Activated CD4-positive, alpha-beta T cell treated with anti-CD3 and anti-CD28 coated beads for 36 hours (primary cell): ENCODE results near the gene DSCAM. TPM values are rescaled to one million over a fixed set of nuclear protein-coding genes. Genes with fewer than 3 reads are reported as not detected.
"Not testable (repeated sequence)": the region's sequence is repeated elsewhere in the genome, so short reads cannot be mapped to it uniquely, and the experiment has no call there.

Experiments used
- ATAC-seq: fragments of 200-7000 bp; cut with Tn5 transposase; one replicate; pipeline ENCODE4 v1.10.0; 2021; ENCODE audit warnings: mild to moderate bottlenecking, moderate library complexity
- CTCF ChIA-PET: fragments of 350-600 bp; sonication (Branson Sonifier 250); formaldehyde crosslinking; loops from one replicate; lab custom pipeline; 2021; ENCODE audit warnings: antibody characterized with exemption; lab: Charles Lee
- POLR2A ChIA-PET: fragments of 350-600 bp; sonication (Branson Sonifier 250); formaldehyde crosslinking; loops from one replicate; lab custom pipeline; 2021; ENCODE audit warnings: antibody characterized with exemption, inconsistent platforms; lab: Charles Lee
- DNase-seq: peaks from one replicate; pipeline ENCODE4 v3.0.0-alpha.2; 2020
- H3K27ac Mint-ChIP-seq: one replicate; pipeline ENCODE4 v1.8.0; 2021; ENCODE audit warnings: mixed read lengths
- H3K27me3 Mint-ChIP-seq: one replicate; pipeline ENCODE4 v1.8.0; 2021; ENCODE audit warnings: mixed read lengths
- H3K36me3 Mint-ChIP-seq: one replicate; pipeline ENCODE4 v1.8.0; 2021; ENCODE audit warnings: low read depth, mixed read lengths
- H3K4me1 Mint-ChIP-seq: one replicate; pipeline ENCODE4 v1.8.0; 2021; ENCODE audit warnings: mixed read lengths
- H3K4me3 Mint-ChIP-seq: one replicate; pipeline ENCODE4 v1.8.0; 2021; ENCODE audit warnings: mild to moderate bottlenecking, moderate library complexity, mixed read lengths
- H3K9me3 Mint-ChIP-seq: one replicate; pipeline ENCODE4 v1.8.0; 2021; ENCODE audit warnings: low read depth, mixed read lengths
- intact Hi-C, 2 experiments: fragments of 100-400 bp; cut with DNase I in 1 of 2; cut with micrococcal nuclease in 1 of 2; formaldehyde crosslinking; loops; one replicate each; pipeline versions ENCODE4 v1.14.2 to v1.15.1; 2022 to 2024; cut with DNase I, micrococcal nuclease
- total RNA-seq, 2 experiments: library from RNA; stranded (reverse); gene quantifications; one replicate each; pipeline ENCODE4 v1.2.3, GENCODE V29; 2021

Gene DSCAM
- total RNA-seq, 2 experiments from 2014 or later = not detected

GRCh38 chr21:40345711-40346321, 501.1 kb downstream of the DSCAM start:
- Mint-ChIP-seq H3K27me3 (peaks cover 4% of the 10 kb centered on the region), H3K27ac (no peak overlapping the region), H3K4me3 (no peak overlapping the region), H3K36me3 (no peaks in the 10 kb centered on the region), H3K9me3 (peaks cover 2% of the 10 kb centered on the region), H3K4me1 (no peaks in the 10 kb centered on the region)
- ChIA-PET CTCF (no interaction called here), POLR2A (no interaction called here)
- ATAC-seq = no peak
- intact Hi-C loops = no loop called here
- no peak for DNase-seq

GRCh38 chr21:40340357-40340756, 506.6 kb downstream of the DSCAM start:
- Mint-ChIP-seq H3K4me3 (no peak overlapping the region), H3K27ac (no peak overlapping the region), H3K36me3 (no peaks in the 10 kb centered on the region), H3K27me3 (no peaks in the 10 kb centered on the region), H3K9me3 (no peaks in the 10 kb centered on the region), H3K4me1 (no peaks in the 10 kb centered on the region)
- DNase-seq (no peak), ATAC-seq (no peak)
- intact Hi-C loops = no loop called here
- CTCF ChIA-PET = no interaction called here
- POLR2A ChIA-PET = no interaction called here

GRCh38 chr21:40339050-40339449, 507.9 kb downstream of the DSCAM start:
- Mint-ChIP-seq H3K27ac (no peak overlapping the region), H3K9me3 (no peaks in the 10 kb centered on the region), H3K4me1 (no peaks in the 10 kb centered on the region), H3K36me3 (no peaks in the 10 kb centered on the region), H3K27me3 (no peaks in the 10 kb centered on the region), H3K4me3 (no peak overlapping the region)
- ATAC-seq (no peak), DNase-seq (no peak)
- POLR2A ChIA-PET = no interaction called here
- CTCF ChIA-PET = no interaction called here
- intact Hi-C loops = no loop called here

DNA sequence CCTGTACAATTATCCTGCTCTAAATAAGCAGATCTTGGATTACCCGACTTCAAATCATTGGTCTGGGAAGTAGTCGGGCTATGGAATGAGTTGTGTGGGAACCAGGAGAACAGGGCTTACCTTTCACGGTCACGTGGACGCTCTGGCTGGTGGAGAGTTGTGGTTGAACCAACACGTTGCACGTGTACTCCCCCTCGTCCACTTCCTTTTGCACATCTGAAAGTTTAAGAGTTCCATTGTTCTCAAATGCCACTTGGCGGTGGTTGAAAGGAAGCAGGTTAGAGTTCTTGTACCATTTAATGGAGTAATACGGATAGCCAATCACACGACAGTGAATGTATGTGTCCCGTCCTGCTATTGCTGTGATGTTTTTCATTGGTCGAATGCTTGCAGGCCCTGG, 509.0 kb downstream of the DSCAM start:
- ChIA-PET POLR2A (no interaction called here), CTCF (no interaction called here)
- H3K36me3 Mint-ChIP-seq = no peaks in the 10 kb centered on the region

DNA sequence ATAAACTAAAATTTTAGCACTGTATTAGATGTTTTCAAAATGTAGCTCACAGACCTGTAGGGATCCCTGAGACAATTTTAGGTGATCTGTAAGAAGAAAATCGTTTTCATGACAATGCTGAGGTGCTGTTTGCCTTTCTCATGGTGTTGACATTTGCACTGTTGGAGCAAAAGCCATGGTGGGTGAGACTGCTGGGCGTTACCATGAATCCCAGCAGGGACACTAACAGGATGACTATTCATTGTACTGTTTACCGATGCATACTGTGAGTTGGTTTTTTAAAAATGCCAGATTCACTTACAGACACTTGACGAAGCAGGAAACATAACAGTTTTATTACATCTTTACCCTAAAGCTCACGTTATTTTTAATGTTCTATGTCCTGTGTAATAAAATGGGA, 511.3 kb downstream of the DSCAM start:
- no peaks in the 10 kb centered on the region for H3K36me3 Mint-ChIP-seq
- H3K27ac Mint-ChIP-seq = no peak overlapping the region
- no peak overlapping the region for H3K4me3 Mint-ChIP-seq
- no peaks in the 10 kb centered on the region for H3K4me1 Mint-ChIP-seq
- H3K27me3 Mint-ChIP-seq = no peaks in the 10 kb centered on the region
- ChIA-PET POLR2A (no interaction called here), CTCF (interaction anchor here (0.8 kb wide), 1 partner anchor 50 kb away, joined by 3 read pairs; no protein-coding TSS in a partner anchor)
- ATAC-seq (no peak), DNase-seq (no peak)
- no peaks in the 10 kb centered on the region for H3K9me3 Mint-ChIP-seq
- intact Hi-C loops = no loop called here

More for the DNA sequence above, 509.0 kb downstream of the DSCAM start:
- Mint-ChIP-seq H3K27ac (no peak overlapping the region), H3K4me3 (no peak overlapping the region), H3K4me1 (no peaks in the 10 kb centered on the region), H3K9me3 (no peaks in the 10 kb centered on the region), H3K27me3 (no peaks in the 10 kb centered on the region)
- intact Hi-C loops = no loop called here
- DNase-seq (no peak), ATAC-seq (no peak)

GRCh38 chr21:40334159-40334558, 512.8 kb downstream of the DSCAM start:
- Mint-ChIP-seq H3K27me3 (no peaks in the 10 kb centered on the region), H3K4me1 (no peaks in the 10 kb centered on the region), H3K9me3 (no peaks in the 10 kb centered on the region), H3K27ac (no peak overlapping the region), H3K4me3 (no peak overlapping the region), H3K36me3 (no peaks in the 10 kb centered on the region)
- CTCF ChIA-PET = no interaction called here
- intact Hi-C loops = no loop called here
- ATAC-seq (no peak), DNase-seq (no peak)
- POLR2A ChIA-PET = no interaction called here

GRCh38 chr21:40333731-40334130, 513.2 kb downstream of the DSCAM start:
- no peaks in the 10 kb centered on the region for H3K36me3 Mint-ChIP-seq
- DNase-seq (no peak), ATAC-seq (no peak)
- intact Hi-C loops = no loop called here
- POLR2A ChIA-PET = no interaction called here
- CTCF ChIA-PET = no interaction called here
- no peaks in the 10 kb centered on the region for H3K27me3 Mint-ChIP-seq
- H3K27ac Mint-ChIP-seq = no peak overlapping the region
- no peaks in the 10 kb centered on the region for H3K4me1 Mint-ChIP-seq
- H3K9me3 Mint-ChIP-seq = no peaks in the 10 kb centered on the region
- no peak overlapping the region for H3K4me3 Mint-ChIP-seq

- ChIA-PET POLR2A (no interaction called here), CTCF (no interaction called here)
- H3K4me1 Mint-ChIP-seq = no peaks in the 10 kb centered on the region
- intact Hi-C loops = no loop called here
- ATAC-seq = no peak
- no peak for DNase-seq
- no peaks in the 10 kb centered on the region for H3K36me3 Mint-ChIP-seq
- H3K27me3 Mint-ChIP-seq = no peaks in the 10 kb centered on the region
- no peaks in the 10 kb centered on the region for H3K9me3 Mint-ChIP-seq
- no peak overlapping the region for H3K4me3 Mint-ChIP-seq
- no peak overlapping the region for H3K27ac Mint-ChIP-seq
These were observed 515.2 kb downstream of the DSCAM start for GRCh38 chr21:40331804-40332203.

- intact Hi-C loops = no loop called here
- Mint-ChIP-seq H3K27ac (no peak overlapping the region), H3K27me3 (no peaks in the 10 kb centered on the region), H3K36me3 (no peaks in the 10 kb centered on the region), H3K4me1 (no peaks in the 10 kb centered on the region), H3K9me3 (no peaks in the 10 kb centered on the region), H3K4me3 (no peak overlapping the region)
- ATAC-seq (no peak), DNase-seq (no peak)
- ChIA-PET POLR2A (no interaction called here), CTCF (no interaction called here)
These were observed 515.8 kb downstream of the DSCAM start for GRCh38 chr21:40331172-40331571.

- ATAC-seq (no peak), DNase-seq (no peak)
- Mint-ChIP-seq H3K4me3 (no peak overlapping the region), H3K36me3 (no peaks in the 10 kb centered on the region), H3K27ac (no peak overlapping the region), H3K9me3 (no peaks in the 10 kb centered on the region), H3K27me3 (no peaks in the 10 kb centered on the region), H3K4me1 (no peaks in the 10 kb centered on the region)
- intact Hi-C loops = no loop called here
- CTCF ChIA-PET = no interaction called here
- POLR2A ChIA-PET = no interaction called here
These were observed 522.6 kb downstream of the DSCAM start for GRCh38 chr21:40324389-40324788.

- CTCF ChIA-PET, H3K9me3 Mint-ChIP-seq, H3K27ac Mint-ChIP-seq, H3K4me1 Mint-ChIP-seq, H3K27me3 Mint-ChIP-seq, ATAC-seq, POLR2A ChIA-PET, H3K36me3 Mint-ChIP-seq, H3K4me3 Mint-ChIP-seq, DNase-seq, intact Hi-C loops: not testable (repeated sequence)
These were observed 526.2 kb downstream of the DSCAM start for GRCh38 chr21:40320718-40321117.

DNA sequence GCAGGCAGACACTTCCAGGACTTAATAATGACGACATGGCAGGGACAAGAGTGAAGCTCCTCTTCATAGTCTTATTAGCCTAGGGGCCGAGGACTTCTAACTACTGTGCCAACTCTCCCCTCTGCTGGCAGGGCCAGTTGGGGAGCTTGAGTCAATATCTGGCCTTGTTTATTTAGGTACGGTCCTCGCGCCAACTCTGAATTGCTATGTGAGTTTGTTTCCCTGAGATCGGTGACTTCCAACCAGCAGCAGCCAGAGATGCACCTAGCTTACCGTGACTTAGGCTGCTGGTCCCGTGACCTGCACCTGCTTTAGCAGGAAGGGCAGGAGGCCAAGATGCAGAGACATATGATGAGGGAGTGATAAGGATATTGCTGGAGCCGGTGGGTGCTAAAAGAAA, 528.6 kb downstream of the DSCAM start:
- no peak overlapping the region for H3K4me3 Mint-ChIP-seq

More for the DNA sequence above, 528.6 kb downstream of the DSCAM start:
- no peak overlapping the region for H3K27ac Mint-ChIP-seq
- ChIA-PET POLR2A (no interaction called here), CTCF (no interaction called here)
- no peaks in the 10 kb centered on the region for H3K4me1 Mint-ChIP-seq
- ATAC-seq (no peak), DNase-seq (no peak)
- no peaks in the 10 kb centered on the region for H3K36me3 Mint-ChIP-seq
- H3K27me3 Mint-ChIP-seq = peaks cover under 1% of the 10 kb centered on the region
- intact Hi-C loops = no loop called here
- H3K9me3 Mint-ChIP-seq = peaks cover 2% of the 10 kb centered on the region
